Measurements from ENCODE around the gene CWC27. TPM values are rescaled to one million over a fixed set of nuclear protein-coding genes. Genes with fewer than 3 reads are reported as not detected.

CWC27 gene
- total RNA-seq, 1 experiment from 2014 or later: 14.5 TPM

DNA sequence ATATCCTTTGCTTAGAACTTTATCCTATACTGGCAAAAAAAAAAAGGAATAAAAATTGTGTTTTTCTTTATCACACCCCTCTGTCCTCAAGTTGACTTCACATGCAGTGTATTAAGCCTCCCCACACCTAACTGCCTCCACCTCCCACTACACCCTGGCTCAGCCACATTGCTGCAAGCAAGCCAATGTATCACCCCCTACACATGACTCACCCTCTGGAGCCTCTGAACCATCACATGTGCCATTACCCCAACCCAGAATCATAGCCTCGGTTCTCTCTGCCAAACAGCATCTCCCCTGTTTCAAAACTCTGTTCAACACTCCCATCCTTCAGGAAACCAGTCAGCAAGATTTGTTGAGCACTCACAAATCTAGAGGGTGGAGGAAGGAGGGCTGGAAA lies 209.0 kb downstream of the CWC27 start:
- DNase-seq (ENCODE audit: low read depth): peak; percentile 8

DNA sequence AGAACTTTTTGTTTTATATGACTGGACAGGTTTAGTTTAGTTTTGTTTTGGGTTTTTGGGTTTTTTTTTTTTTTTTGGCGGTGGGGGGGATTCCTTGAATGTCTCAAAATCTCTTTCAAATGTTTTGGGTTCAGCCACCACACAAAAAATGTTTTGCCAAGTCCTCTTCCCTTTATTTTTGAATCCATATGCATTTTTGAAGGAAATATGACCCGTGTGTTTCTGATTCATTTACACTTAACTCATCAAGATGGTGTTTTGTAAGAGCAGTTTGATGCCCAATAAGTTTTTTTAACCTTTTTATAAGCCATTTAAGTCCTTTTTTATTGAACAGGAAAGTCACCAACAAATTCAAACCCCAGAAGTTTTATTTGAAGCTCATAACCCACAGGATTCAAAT lies 209.8 kb downstream of the CWC27 start:
- no peak for DNase-seq (ENCODE audit: low read depth)

DNA sequence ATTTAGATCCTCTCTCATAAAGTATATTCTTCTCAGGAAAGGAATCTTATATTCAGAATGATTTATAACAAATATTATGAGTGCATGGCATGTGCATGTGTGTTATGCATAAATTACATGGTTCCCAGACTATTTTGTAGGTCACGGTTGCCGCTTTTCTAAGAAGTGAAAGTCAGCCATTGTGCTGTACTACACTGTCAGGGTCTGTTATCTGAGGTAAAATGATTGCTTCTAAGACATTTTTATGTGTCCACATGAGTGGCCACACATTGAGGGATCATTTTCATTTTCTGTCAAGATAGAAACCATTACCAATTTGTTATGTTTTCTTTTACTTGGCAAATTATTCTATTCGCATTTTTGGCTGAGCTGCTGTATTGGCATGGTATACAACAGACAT lies 210.8 kb downstream of the CWC27 start:
- no peak for DNase-seq (ENCODE audit: low read depth)

DNA sequence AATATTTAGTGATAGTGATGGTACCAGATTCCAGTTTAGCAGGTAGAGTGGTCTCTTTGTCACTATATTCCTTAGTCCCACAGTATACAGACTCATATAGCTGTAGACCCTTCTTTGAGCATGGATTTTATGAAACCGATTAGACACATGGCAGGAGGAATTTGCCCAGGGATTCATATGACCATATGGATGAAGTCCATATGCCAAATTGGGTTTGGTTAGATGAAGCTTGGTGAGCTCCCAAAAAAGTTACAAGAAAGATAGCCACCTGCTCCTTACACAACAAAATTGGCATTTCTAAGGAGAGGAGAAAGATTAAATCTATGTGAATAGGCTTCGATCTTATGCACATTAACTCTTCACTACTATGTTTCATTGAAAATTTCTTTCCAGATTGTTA lies 211.4 kb downstream of the CWC27 start:
- DNase-seq (ENCODE audit: low read depth): no peak

DNA sequence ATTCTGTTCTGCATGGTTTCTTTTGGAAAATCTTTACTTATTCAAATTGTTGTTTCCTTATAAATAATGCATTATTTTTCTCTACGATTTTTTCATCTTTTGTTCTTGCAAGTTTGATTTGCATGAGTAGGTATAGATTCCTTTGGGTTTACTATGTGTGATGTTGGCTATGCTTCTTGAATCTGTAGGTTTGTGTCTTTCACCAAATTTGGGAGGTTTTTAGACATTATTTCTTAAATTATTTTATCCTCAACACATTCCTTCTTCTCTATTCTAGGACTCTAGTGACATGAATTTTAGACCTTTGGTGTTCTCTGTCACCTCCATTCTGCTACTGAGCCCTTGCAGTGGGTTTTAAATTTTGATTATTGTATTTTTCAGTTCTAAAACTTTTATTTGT lies 219.0 kb downstream of the CWC27 start:
- no peak for DNase-seq (ENCODE audit: low read depth)

DNA sequence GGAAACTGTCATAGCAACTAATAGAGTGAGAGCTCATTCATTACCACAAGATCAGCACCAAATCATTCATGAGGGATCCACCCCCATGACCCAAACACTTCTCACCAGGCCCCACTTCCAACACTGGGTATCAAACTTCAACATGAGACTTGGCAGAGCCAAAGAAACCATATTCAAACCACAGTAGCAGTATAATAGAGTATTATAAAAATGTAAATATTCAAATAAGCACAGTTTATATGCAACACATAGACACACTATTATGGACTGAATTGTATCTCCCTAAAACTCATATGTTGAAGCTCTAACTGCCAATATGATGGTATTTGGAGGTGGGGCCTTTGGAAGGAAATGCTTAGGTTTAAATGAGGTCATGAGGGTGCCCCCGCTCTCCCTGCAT lies 240.5 kb downstream of the CWC27 start:
- DNase-seq (ENCODE audit: low read depth): no peak

DNA sequence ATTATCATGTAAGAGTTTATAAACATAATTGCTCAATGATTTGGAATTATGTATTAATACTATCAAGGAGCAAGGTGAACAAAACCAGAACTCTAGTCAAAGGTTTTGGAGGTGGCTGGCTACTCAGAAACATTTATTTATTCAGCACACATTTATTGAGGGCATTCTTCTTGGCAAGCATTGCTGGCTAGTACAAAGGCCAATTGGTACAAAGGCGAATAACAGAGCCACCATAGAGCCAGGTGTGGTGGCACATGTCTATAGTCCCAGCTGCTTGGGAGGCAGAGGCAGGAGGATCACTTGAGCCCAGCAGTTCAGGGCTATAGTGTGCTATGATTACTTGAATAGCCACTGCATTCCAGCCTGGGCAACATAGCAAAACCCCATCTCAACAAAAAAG lies 242.1 kb downstream of the CWC27 start:
- no peak for DNase-seq (ENCODE audit: low read depth)

DNA sequence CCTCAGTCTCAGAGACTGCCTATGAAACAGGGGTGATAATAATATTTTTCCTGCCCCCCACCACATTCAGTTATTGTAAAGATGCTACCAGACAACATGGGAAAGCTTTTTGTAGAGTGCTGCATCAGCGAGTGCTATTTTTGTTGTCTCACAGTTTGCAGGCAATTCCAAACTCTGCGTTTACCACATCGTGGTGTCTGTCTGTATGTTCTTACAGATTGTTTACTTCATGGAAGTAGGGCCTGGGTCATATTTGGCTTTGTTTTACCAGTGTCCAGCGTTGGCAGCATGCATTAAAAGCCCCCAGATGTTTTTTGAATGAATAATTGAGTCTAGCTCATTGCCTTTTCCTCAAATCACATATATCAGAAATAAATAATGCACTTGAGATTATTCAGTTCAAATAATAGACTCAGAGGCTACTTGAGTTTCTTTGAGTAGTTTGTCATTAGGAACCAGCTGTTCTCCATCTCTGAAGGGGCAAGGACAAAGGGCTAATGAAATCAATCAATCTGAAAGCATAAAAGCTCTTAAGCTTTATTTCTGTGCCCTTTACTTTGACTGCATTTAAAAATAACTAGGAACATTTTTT lies 243.7 kb downstream of the CWC27 start:
- DNase-seq (ENCODE audit: low read depth): no peak

DNA sequence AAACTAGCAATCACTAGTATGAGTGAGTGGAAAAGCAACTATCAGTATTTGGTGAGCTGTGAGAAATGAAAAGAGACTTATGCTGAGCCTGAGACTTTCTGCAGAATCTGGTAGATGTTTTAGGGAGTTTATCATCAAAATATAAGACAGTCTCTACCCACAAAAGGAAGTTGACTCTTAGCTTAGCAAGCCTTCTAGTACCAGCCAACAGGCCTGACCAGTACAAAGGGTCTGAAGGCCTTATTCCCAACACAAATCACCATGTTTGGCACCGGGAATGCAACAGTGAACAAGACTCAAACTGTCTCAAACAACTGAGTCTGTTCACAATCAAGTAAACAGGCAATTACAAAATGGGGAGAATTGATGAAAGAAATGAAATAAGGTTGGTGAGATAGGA lies 244.4 kb downstream of the CWC27 start:
- DNase-seq (ENCODE audit: low read depth): no peak

DNA sequence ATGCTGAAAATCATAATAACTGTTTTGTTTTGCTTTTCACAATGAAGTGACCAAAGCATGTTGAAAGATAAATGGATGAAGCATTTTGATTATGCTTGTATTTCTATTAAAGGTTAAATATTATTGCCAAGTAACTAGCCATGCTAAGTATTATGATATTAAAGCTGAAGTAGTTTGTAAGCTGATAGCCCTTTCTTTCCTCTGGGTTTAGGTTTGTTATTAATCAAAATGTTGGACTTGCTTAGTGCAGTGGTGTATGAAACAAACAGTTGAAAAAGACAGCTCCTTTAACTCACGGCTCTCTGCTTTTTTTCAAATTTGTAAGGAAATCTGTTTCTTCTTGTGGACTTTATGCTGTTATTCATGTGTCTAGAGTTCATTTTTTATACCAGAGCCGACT lies 246.0 kb downstream of the CWC27 start:
- DNase-seq (ENCODE audit: low read depth): no peak

DNA sequence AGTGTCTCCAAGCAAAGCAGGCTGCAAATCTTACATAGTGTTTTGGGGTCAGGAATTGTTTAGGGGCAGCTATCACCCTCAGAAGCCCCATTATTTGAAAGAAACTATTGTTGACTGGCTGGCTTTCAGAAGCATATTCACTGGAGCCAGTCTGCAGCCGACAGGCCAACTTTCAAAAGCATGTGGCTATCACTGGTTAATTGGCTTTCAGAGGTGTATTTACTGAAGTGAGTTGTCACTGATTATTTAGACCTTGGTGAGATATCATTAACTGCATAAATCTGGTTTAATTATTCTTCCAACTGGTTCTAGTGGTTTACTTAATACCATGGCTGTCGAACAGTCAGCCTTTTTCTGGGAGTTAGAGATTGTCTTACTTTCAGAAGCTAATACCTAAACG lies 247.0 kb downstream of the CWC27 start:
- DNase-seq (ENCODE audit: low read depth): no peak

DNA sequence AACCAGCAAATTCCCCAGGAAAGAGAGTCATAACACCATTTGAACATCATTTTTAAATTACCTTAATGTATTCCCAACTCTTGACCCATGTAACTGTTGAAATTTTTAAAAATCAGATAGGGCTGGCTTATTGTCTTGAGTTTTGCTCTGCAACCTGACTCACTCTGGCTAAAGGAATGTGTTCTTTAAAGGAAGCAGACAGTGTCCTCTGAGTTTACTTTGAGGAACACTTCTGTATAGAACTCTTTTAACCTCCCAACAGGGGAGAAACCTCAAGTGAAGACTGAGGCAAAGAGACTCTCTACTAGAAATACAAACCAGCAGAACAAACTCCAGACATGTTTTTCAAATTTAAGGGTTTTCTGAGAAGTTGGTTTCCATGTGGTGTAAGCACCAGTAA lies 248.9 kb downstream of the CWC27 start:
- DNase-seq (ENCODE audit: low read depth): no peak

DNA sequence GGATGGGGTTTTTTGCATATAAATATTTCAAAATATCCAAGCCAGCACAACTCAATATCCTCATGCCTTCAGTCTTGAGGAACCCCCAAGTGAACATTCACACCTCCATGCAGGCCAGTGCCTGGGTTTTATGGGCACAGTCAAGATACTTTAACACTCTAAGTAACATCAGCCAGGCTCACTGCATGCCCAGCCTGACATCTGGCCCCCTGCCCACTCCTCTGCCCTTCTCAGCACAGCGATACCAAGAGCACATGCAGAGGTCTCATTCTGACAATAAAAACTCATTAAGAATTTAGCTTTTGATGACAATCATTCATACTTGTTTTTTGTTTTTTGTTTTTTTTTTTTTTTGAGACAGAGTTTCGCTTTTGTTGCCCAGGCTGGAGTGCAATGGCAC lies 250.0 kb downstream of the CWC27 start:
- no peak for DNase-seq (ENCODE audit: low read depth)

DNA sequence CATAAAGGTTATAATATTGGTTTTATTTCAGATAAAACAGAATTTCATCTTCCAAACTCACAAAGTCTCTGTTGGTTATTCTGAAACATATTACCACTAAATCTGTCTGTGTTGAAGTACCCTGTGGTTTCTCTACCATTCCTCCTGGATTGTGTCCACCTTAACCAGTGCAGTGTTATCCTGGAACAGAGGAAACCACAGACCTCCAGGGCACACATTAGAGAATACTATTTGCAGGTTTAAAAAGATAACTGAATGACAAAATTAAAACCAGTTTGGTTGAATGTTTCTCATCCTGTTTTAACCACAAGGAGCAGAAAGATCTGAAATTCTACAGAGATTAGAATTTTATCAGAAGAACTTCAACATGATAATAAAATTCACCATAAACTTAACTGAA lies 251.8 kb downstream of the CWC27 start:
- peak; percentile 43 for DNase-seq (ENCODE audit: low read depth)

DNA sequence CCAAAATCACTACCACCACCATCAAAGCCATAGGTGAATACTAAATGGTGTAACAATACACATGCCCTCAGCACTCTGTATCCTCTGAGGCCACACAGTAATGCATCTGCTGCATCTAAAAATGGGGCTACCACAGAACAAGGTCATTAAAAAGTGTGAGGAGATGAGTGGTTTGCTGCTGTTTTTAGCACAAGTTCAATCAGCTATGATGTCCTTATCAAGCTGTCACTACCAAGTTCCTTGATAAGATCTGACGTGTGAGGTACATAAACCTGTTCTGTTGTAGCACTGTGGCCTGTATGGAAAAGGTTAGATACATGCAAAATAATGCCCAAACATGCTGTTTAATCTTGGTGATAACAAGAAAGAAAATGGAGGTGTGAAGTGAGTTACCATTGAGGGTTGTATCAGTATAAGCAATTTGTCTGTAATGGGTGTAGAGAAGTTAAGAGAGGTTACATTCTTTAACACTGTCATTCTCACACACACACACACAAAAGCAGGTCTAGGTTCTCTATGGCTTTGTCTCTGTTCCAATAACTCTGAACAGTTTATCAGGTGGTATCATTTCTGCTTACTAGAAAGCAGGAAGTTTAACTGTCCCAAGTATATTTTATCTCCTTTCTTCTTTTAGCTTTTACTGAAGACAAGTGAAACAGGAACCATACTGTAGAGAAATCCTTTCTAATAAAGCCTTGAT lies 252.9 kb downstream of the CWC27 start:
- DNase-seq (ENCODE audit: low read depth): no peak

DNA sequence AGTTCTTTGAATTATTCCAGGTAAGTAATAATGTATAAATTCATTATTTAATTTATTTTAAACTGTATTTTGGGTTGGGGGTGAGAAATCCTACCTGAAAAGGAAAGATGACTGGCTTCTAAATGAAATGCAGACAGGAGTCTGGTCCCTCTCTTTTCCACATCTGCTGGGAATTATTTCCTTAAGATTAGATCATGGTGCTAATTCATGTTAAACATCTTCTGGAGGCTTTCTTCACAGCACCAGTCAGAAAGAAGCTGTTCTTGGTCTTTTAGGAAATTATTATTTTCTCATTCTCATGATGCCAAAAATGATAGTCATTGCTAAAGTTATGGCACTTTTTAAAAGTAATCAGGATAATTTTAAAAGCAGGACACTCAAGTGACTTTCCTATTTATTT lies 254.2 kb downstream of the CWC27 start:
- no peak for DNase-seq (ENCODE audit: low read depth)

DNA sequence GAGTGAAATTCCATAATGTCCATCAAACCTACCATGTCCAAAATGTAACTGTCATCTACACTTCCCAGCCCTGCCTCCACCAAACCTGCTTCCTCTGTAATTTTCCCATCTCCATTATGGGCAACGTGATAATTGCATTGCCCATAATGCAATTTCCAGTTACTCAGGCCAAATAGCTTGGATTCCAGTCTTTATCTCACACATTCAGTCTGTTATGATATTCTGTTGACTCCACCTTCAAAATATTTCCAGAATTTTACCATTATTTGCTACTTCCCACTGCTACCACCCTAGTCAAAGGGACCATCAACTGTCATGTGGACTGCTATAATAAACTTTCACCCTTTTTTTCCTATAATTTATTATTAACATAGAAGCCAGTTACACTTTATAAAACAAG lies 256.0 kb downstream of the CWC27 start:
- DNase-seq (ENCODE audit: low read depth): no peak

DNA sequence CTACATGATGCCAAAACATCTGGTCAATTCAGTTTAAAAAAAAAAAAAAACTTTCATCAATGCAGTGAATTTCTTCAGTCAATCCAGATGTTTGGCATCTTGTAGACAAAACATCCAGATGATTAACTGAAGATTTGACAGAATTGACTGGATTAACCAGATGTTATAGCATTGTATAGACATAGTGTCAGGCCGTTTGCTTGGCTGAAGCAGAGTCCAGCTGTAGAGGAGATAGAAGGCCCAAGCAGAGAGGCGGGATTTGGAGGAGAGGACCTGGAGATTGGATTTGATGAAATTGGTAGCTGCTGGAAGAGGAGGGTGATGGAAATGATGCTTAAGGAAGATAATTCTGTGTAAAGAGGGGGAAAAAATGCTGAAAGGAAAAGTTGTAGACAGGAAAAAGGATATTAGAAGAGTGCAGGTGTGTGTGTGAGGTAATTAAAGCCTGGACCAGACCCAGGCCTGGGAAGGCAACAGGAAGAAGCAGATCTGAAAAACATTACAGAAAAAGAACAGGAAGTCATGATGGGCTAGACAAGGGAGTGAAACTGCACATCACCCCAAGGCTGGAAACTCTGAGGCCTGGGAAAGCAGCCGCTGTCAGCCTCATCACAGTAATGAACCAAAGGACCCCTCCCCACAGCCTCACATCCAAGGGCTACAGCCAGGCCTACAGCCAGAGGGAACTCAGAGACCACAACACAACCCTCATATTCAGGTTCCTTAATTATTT lies 258.3 kb downstream of the CWC27 start:
- DNase-seq (ENCODE audit: low read depth): no peak

DNA sequence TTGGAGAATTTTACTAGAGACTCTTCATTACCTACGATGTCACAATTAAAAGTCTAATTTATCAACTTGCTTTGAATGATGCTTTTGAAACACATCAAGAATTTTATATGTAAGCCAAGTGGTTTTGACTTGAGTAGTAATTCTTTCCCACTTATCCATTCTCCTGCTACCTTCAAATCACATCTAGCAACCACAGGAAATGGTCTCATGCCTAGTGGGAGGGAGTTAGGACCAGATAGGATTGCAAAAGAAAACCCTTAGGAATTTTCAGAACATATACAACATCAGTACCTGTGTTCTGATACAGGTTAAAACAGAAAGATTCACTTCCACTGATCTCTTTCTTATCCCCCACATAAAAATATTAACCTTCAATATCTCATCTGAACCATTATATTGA lies 260.4 kb downstream of the CWC27 start:
- no peak for DNase-seq (ENCODE audit: low read depth)

DNA sequence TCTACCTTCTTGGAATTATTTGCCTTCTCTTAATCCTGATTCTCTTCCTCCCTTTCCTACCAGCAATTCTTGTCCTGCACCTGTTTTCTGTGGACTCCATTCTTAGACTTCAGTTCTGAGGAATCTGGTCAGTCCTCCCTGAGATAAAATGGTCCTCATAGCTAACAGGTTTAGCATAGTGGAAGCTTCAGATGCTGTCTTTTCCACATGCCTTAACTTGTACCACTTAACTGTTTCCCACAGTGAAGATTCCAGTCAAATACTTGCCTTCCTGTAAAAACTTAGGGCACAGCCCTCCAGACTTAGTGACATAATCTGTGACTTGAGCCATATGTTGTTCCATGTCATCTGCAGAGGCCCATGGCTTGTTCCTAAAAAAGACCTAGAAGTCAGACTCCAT lies 261.3 kb downstream of the CWC27 start:
- no peak for DNase-seq (ENCODE audit: low read depth)

DNA sequence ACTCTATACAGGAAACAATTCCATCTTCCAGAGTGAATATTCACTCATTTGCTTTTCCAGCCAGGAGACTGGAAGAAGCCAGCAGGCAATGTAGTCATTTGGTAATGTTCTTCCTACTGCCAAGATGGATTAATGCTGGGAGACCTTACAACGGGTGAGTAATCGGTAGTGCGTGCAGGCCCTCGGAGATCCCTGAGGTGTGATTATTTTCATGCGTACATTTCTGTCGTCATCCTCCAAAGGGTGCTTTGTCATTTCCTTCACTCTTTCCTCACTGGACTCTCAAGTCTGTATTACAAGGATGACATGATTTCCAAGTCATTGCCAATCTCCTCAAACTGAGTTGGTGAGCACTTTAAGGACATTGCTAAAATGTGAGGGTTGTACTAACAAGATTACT lies 263.5 kb downstream of the CWC27 start:
- DNase-seq (ENCODE audit: low read depth): peak; percentile 89

DNA sequence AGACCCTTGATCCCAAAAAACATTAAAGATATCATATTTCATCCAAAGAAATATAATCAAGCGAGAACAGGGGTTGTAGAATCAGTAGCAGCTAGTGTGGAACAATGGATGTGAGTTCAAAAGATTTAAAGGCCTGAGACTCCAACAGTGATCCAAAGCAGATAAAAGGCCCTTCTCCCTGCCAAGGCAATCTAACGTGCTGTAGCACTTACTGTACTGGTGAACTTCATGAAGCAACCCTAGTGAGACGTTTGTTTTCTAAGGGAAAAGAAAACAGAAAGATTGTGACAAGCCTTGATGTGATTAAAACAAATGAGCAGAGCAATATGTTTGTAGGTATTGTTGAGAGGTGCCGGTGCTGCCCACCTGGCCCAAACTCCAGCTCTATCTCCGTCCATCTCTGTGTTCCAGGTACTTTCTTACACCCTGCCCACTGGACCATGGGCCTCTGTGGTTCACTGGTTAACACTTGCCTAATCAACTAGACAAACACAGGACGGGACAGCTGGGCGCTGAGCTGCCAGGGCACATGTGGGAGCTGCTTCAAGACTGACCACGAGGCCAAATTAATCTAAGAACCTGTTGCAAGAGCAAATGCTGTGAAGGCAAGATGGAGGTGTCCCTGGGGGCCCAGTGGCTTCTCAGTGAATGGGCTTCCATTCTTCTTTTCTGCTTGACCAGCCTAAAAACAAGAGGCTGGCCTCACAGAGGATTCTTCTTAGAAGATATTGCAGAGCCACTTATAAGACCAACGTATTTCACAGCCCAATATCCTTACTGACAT lies 265.5 kb downstream of the CWC27 start:
- DNase-seq (ENCODE audit: low read depth): peak; percentile 73

Measured in LHCN-M2 (cell line).